Esophagus muscularis mucosa (tissue), 4 donors: ENCODE measurements around the gene POFUT2. TPM values are rescaled to one million over a fixed set of nuclear protein-coding genes. Genes with fewer than 3 reads are reported as not detected.

Experiments
- DNase-seq: peaks from one replicate; pipeline ENCODE4 v3.0.0-alpha.2; 2017; ENCODE audit errors: extremely low spot score
- H3K27ac ChIP-seq, 4 donors: fragments of 200-600 bp; sonication (generic); replicated peaks in 1 of 4; 1 replicate in 3 of 4; 2 replicates in 1 of 4; pipeline ENCODE4 v1.5.1; 2016 to 2019; ENCODE audit warnings: mild to moderate bottlenecking in 1 of 4
- H3K27me3 ChIP-seq, 4 donors: fragments of 200-600 bp; sonication (generic); one replicate each; pipeline versions ENCODE4 v1.5.1 to v1.6.0; 2016 to 2019
- H3K36me3 ChIP-seq, 4 donors: fragments of 200-600 bp; sonication (generic); one replicate each; pipeline ENCODE4 v1.5.1; 2016 to 2019
- H3K4me1 ChIP-seq, 4 donors: fragments of 200-600 bp; sonication (generic); one replicate each; pipeline ENCODE4 v1.5.1; 2016 to 2019
- H3K4me3 ChIP-seq, 4 donors: fragments of 200-600 bp; sonication (generic); 1 replicate in 2 of 4; 2 replicates in 2 of 4; pipeline ENCODE4 v1.5.1; 2016 to 2019; ENCODE audit warnings: mild to moderate bottlenecking in 4 of 4, moderate library complexity in 1 of 4
- H3K9me3 ChIP-seq, 4 donors: fragments of 200-600 bp; sonication (generic); 1 replicate in 3 of 4; 2 replicates in 1 of 4; pipeline ENCODE4 v1.5.1; 2016 to 2019
- CTCF ChIP-seq, 3 experiments: fragments of 200-600 bp in 2 of 3; fragments of 450-650 bp in 1 of 3; sonication (generic) in 2 of 3; IDR thresholded peaks; one replicate each; pipeline ENCODE4 v1.5.1; 2017 to 2019; ENCODE audit warnings: antibody characterized with exemption in 3 of 3, mild to moderate bottlenecking in 2 of 3, moderate library complexity in 1 of 3
- EP300 ChIP-seq: sonication (generic); formaldehyde crosslinking; IDR thresholded peaks from one replicate; pipeline ENCODE4 v1.6.1; 2017; ENCODE audit warnings: antibody characterized with exemption
- POLR2A ChIP-seq: fragments of 450-650 bp; IDR thresholded peaks from one replicate; pipeline ENCODE4 v1.6.1; 2017; ENCODE audit warnings: antibody characterized with exemption, moderate library complexity, mild to moderate bottlenecking, low read depth
- POLR2AphosphoS5 ChIP-seq, 2 donors: sonication (generic); formaldehyde crosslinking; IDR thresholded peaks; one replicate each; pipeline ENCODE4 v1.6.1; 2017; ENCODE audit warnings: antibody characterized with exemption in 2 of 2
- WGBS: methylation state at CpG from one replicate; pipeline ENCODE4 v1.1.5; 2018; 5-methylcytosine and 5-hydroxymethylcytosine counted together
- intact Hi-C: fragments of 100-400 bp; cut with DNase I; formaldehyde crosslinking; loops from one replicate; pipeline ENCODE4 v1.15.1; 2023
- total RNA-seq, 4 donors: library from RNA; depleted of rRNA; stranded (reverse); fragments of >200 nt; gene quantifications; one replicate each; pipeline versions ENCODE4 v1.1.0 to v1.2.1, GENCODE V29; 2016

The POFUT2 gene
- total RNA-seq, 4 donors from 2014 or later: 15.8 to 21.6 (median 18.7) TPM

- peaks cover 8 to 11% (median 11%) of the 10 kb centered on the region in 4 donors for H3K4me1 ChIP-seq
- peak; percentile 62 for DNase-seq
- no peak overlapping the region for H3K27ac ChIP-seq
- 88% methylated on average over 28 of the region's 28 CpGs for WGBS
- intact Hi-C loops: no loop called here
- H3K36me3 ChIP-seq: no peaks in the 10 kb centered on the region
- TF ChIP-seq CTCF (IDR thresholded peaks at IDR 0.05): no peak
- TF ChIP-seq EP300: no peak
- TF ChIP-seq POLR2A: no peak
- TF ChIP-seq POLR2AphosphoS5 (IDR thresholded peaks at IDR 0.05): no peak
- peaks cover 0 to 30% (median 4%) of the 10 kb centered on the region in 4 donors for H3K27me3 ChIP-seq
- H3K9me3 ChIP-seq: no peaks in the 10 kb centered on the region
- H3K4me3 ChIP-seq: no peak overlapping the region
Measured at GRCh38 chr21:45251635-45252447, 35.9 kb downstream of the POFUT2 start.

GRCh38 chr21:45250914-45251634, 36.6 kb downstream of the POFUT2 start:
- Histone ChIP-seq H3K4me3 (no peak overlapping the region), H3K27me3 (peaks cover 0 to 22% (median 4%) of the 10 kb centered on the region in 4 donors), H3K9me3 (no peaks in the 10 kb centered on the region), H3K4me1 (peaks cover 8 to 11% (median 11%) of the 10 kb centered on the region in 4 donors), H3K27ac (no peak overlapping the region), H3K36me3 (no peaks in the 10 kb centered on the region)
- intact Hi-C loops: no loop called here
- TF ChIP-seq CTCF (IDR thresholded peaks at IDR 0.05) (no peak), POLR2A (no peak), POLR2AphosphoS5 (IDR thresholded peaks at IDR 0.05) (no peak)
- 83% methylated on average over 14 of the region's 14 CpGs for WGBS
- no peak for DNase-seq

GRCh38 chr21:45250272-45250671, 37.4 kb downstream of the POFUT2 start:
- peaks cover 8 to 11% (median 11%) of the 10 kb centered on the region in 4 donors for H3K4me1 ChIP-seq
- H3K27ac ChIP-seq: no peak overlapping the region
- intact Hi-C loops: no loop called here
- DNase-seq: no peak
- WGBS: 88% methylated on average over 3 of the region's 3 CpGs
- no peak overlapping the region for H3K4me3 ChIP-seq
- H3K36me3 ChIP-seq: no peaks in the 10 kb centered on the region
- peaks cover 0 to 15% (median 4%) of the 10 kb centered on the region in 4 donors for H3K27me3 ChIP-seq
- no peaks in the 10 kb centered on the region for H3K9me3 ChIP-seq
- TF ChIP-seq CTCF (IDR thresholded peaks at IDR 0.05) (no peak), EP300 (no peak)

GRCh38 chr21:45249626-45250025, 38.1 kb downstream of the POFUT2 start:
- Histone ChIP-seq H3K4me1 (peaks cover 8 to 11% (median 11%) of the 10 kb centered on the region in 4 donors), H3K4me3 (no peak overlapping the region), H3K27me3 (peaks cover 0 to 15% (median 2%) of the 10 kb centered on the region in 4 donors), H3K9me3 (no peaks in the 10 kb centered on the region), H3K36me3 (no peaks in the 10 kb centered on the region), H3K27ac (no peak overlapping the region)
- TF ChIP-seq EP300: no peak
- TF ChIP-seq CTCF (IDR thresholded peaks at IDR 0.05): no peak
- TF ChIP-seq POLR2A: no peak
- no peak for TF ChIP-seq POLR2AphosphoS5 (IDR thresholded peaks at IDR 0.05)
- no peak for DNase-seq
- intact Hi-C loops: no loop called here
- WGBS: 99% methylated on average over 4 of the region's 6 CpGs
